Neural cell (in vitro differentiated cells): Measurements from ENCODE around the gene TOR2A. TPM values are rescaled to one million over a fixed set of nuclear protein-coding genes. Genes with fewer than 3 reads are reported as not detected.
"Not testable (repeated sequence)": the region's sequence is repeated elsewhere in the genome, so short reads cannot be mapped to it uniquely, and the experiment has no call there.

Experiments used
- H2AFZ ChIP-seq: fragments of 200-600, 300-800 bp; sonication (generic), shearing (Covaris generic); 2 replicates; pipeline ENCODE4 v1.6.0; 2014; ENCODE audit warnings: low read depth, mild to moderate bottlenecking, antibody characterized with exemption, low read length, moderate library complexity
- H3F3A ChIP-seq: fragments of 200-600 bp; shearing (Covaris generic); 2 replicates; pipeline ENCODE4 v1.6.1; 2016; ENCODE audit warnings: mild to moderate bottlenecking, moderate library complexity, mixed read lengths, antibody characterized with exemption, low read length; ENCODE audit not compliant: insufficient read depth, poor library complexity, severe bottlenecking
- H3K27ac ChIP-seq: fragments of 200-600, 300-800 bp; sonication (generic), shearing (Covaris generic); 2 replicates; pipeline ENCODE4 v1.5.1; 2014; ENCODE audit warnings: mild to moderate bottlenecking, low read length, moderate library complexity
- H3K27me3 ChIP-seq: fragments of 300-800, 200-600 bp; sonication (generic), shearing (Covaris generic); 2 replicates; pipeline ENCODE4 v1.6.0; 2014; ENCODE audit warnings: mild to moderate bottlenecking, low read depth, low read length, moderate library complexity; ENCODE audit not compliant: insufficient read depth
- H3K36me3 ChIP-seq: fragments of 300-800, 200-600 bp; sonication (generic), shearing (Covaris generic); 2 replicates; pipeline ENCODE4 v1.5.1; 2014; ENCODE audit warnings: mild to moderate bottlenecking, antibody characterized with exemption, low read length, moderate library complexity; ENCODE audit not compliant: insufficient read depth
- H3K4me2 ChIP-seq: fragments of 300-800, 200-600 bp; sonication (generic), shearing (Covaris generic); 2 replicates; pipeline ENCODE4 v1.6.0; 2014; ENCODE audit warnings: mild to moderate bottlenecking, low read length
- H3K4me3 ChIP-seq: fragments of 300-800, 200-600 bp; sonication (generic), shearing (Covaris generic); 2 replicates; pipeline ENCODE4 v1.5.1; 2014; ENCODE audit warnings: mild to moderate bottlenecking, low read length, moderate library complexity
- H3K79me2 ChIP-seq: fragments of 200-600 bp; shearing (Covaris generic); replicated peaks from 2 replicates; pipeline ENCODE4 v1.6.0; 2014; ENCODE audit warnings: mild to moderate bottlenecking, low read length, moderate library complexity; ENCODE audit not compliant: insufficient read depth
- H3K9ac ChIP-seq: fragments of 300-800, 200-600 bp; sonication (generic), shearing (Covaris generic); 2 replicates; pipeline ENCODE4 v1.6.1; 2016; ENCODE audit warnings: mild to moderate bottlenecking, low read length, mixed read lengths
- H3K9me2 ChIP-seq: fragments of 200-600 bp; shearing (Covaris generic); 2 replicates; pipeline ENCODE4 v1.6.1; 2016; ENCODE audit warnings: mild to moderate bottlenecking, low read length, mixed read lengths; ENCODE audit not compliant: insufficient read depth
- H3K9me3 ChIP-seq: fragments of 200-600, 300-800 bp; sonication (generic), shearing (Covaris generic); 2 replicates; pipeline ENCODE4 v1.6.1; 2016; ENCODE audit warnings: mild to moderate bottlenecking, mixed run types, low read length, moderate library complexity, mixed read lengths
- H4K20me1 ChIP-seq: fragments of 200-600 bp; shearing (Covaris generic); 2 replicates; pipeline ENCODE4 v1.6.1; 2016; ENCODE audit warnings: mild to moderate bottlenecking, mixed run types; ENCODE audit not compliant: insufficient read depth
- CTCF ChIP-seq: fragments of 450-650 bp; IDR thresholded peaks from 2 replicates; pipeline ENCODE4 v1.5.1; 2014; ENCODE audit warnings: antibody characterized with exemption, mild to moderate bottlenecking, moderate library complexity; ENCODE audit not compliant: poor library complexity, severe bottlenecking
- EP300 ChIP-seq: fragments of 450-650 bp; conservative IDR thresholded peaks from 2 replicates; pipeline ENCODE4 v1.6.1; 2014; ENCODE audit warnings: antibody characterized with exemption, mild to moderate bottlenecking, moderate library complexity; ENCODE audit not compliant: poor library complexity, severe bottlenecking
- EZH2 ChIP-seq: fragments of 200-600, 300-800 bp; shearing (Covaris generic), sonication (generic); IDR thresholded peaks from 2 replicates; pipeline ENCODE4 v1.6.1; 2014; ENCODE audit warnings: antibody characterized with exemption, low read length, borderline replicate concordance, mild to moderate bottlenecking; ENCODE audit not compliant: insufficient read depth, poor library complexity, severe bottlenecking
- MXI1 ChIP-seq: fragments of 450-650 bp; conservative IDR thresholded peaks from 2 replicates; pipeline ENCODE4 v1.6.1; 2014; ENCODE audit warnings: antibody characterized with exemption, mild to moderate bottlenecking; ENCODE audit not compliant: poor library complexity, severe bottlenecking
- POLR2AphosphoS5 ChIP-seq: IDR thresholded peaks from 2 replicates; pipeline ENCODE4 v1.6.1; 2012
- RAD21 ChIP-seq: fragments of 450-650 bp; conservative IDR thresholded peaks from 2 replicates; pipeline ENCODE4 v1.6.1; 2014; ENCODE audit warnings: antibody characterized with exemption, mild to moderate bottlenecking, moderate library complexity
- REST ChIP-seq: IDR thresholded peaks from 2 replicates; pipeline ENCODE4 v1.6.1; 2012; ENCODE audit warnings: borderline replicate concordance
- SMC3 ChIP-seq: fragments of 450-650 bp; conservative IDR thresholded peaks from 2 replicates; pipeline ENCODE4 v1.6.1; 2014; ENCODE audit warnings: antibody characterized with exemption, mild to moderate bottlenecking, moderate library complexity; ENCODE audit not compliant: poor library complexity
- TAF1 ChIP-seq: IDR thresholded peaks from 2 replicates; pipeline ENCODE4 v1.6.1; 2012; ENCODE audit warnings: low read depth
- polyA plus RNA-seq: library from polyadenylated mRNA; depleted of rRNA; stranded (reverse); fragments of >200 nt; gene quantifications from 2 replicates; pipeline ENCODE4 v1.2.3, GENCODE V29; 2014

Gene TOR2A
- polyA plus RNA-seq, 1 donor from 2014 or later = 59.7 TPM

GRCh38 chr9:127781806-127782205, 46.7 kb upstream of the TOR2A start:
- Histone ChIP-seq H3K79me2 (no peaks in the 10 kb centered on the region), H3K36me3 (no peaks in the 10 kb centered on the region), H3K4me3 (no peak overlapping the region), H2AFZ (no peak overlapping the region), H3K9ac (no peak overlapping the region), H4K20me1 (no peaks in the 10 kb centered on the region), H3K9me2 (no peaks in the 10 kb centered on the region), H3K27me3 (no peaks in the 10 kb centered on the region), H3K9me3 (no peaks in the 10 kb centered on the region), H3K4me2 (no peak overlapping the region), H3K27ac (no peak overlapping the region), H3F3A (no peaks in the 10 kb centered on the region)
- no peak for TF ChIP-seq RAD21
- TF ChIP-seq EP300 = no peak
- no peak for TF ChIP-seq MXI1
- no peak for TF ChIP-seq SMC3
- TF ChIP-seq POLR2AphosphoS5 = no peak

GRCh38 chr9:127780909-127781308, 45.8 kb upstream of the TOR2A start:
- not testable (repeated sequence) for H3K27me3 ChIP-seq, H2AFZ ChIP-seq, H3F3A ChIP-seq, H3K4me3 ChIP-seq, H3K4me2 ChIP-seq, H3K36me3 ChIP-seq, H3K9me2 ChIP-seq, H4K20me1 ChIP-seq, H3K79me2 ChIP-seq, H3K27ac ChIP-seq, H3K9ac ChIP-seq, H3K9me3 ChIP-seq

- H3K27ac ChIP-seq = no peak overlapping the region
- H3F3A ChIP-seq = no peaks in the 10 kb centered on the region
- no peaks in the 10 kb centered on the region for H3K79me2 ChIP-seq
- no peak overlapping the region for H3K4me2 ChIP-seq
- H3K9me2 ChIP-seq = no peaks in the 10 kb centered on the region
- no peak overlapping the region for H2AFZ ChIP-seq
- H3K27me3 ChIP-seq = no peaks in the 10 kb centered on the region
- no peaks in the 10 kb centered on the region for H4K20me1 ChIP-seq
- no peak overlapping the region for H3K4me3 ChIP-seq
- no peaks in the 10 kb centered on the region for H3K36me3 ChIP-seq
- no peak overlapping the region for H3K9ac ChIP-seq
- no peak for TF ChIP-seq RAD21
- TF ChIP-seq MXI1 = no peak
- TF ChIP-seq REST = no peak
- no peak for TF ChIP-seq TAF1
- TF ChIP-seq POLR2AphosphoS5 = no peak
- TF ChIP-seq SMC3 = no peak
- TF ChIP-seq EP300 = no peak
- no peak for TF ChIP-seq EZH2
- TF ChIP-seq CTCF = no peak
- H3K9me3 ChIP-seq = no peaks in the 10 kb centered on the region
Observed at GRCh38 chr9:127780126-127780885, 45.2 kb upstream of the TOR2A start.
